Neural progenitor cell (in vitro differentiated cells): ENCODE measurements around the gene ADAM22. TPM values are rescaled to one million over a fixed set of nuclear protein-coding genes. Genes with fewer than 3 reads are reported as not detected.

Experiments used
- DNase-seq: peaks from one replicate; pipeline ENCODE4 v3.0.0-alpha.2; 2016; ENCODE audit warnings: low spot score
- H2AFZ ChIP-seq: fragments of 200-600 bp; sonication (generic); replicated peaks from 2 replicates; pipeline ENCODE4 v1.6.1; 2016; ENCODE audit warnings: antibody characterized with exemption
- H3F3A ChIP-seq: fragments of 200-600 bp; sonication (generic); 2 replicates; pipeline ENCODE4 v1.6.1; 2016; ENCODE audit warnings: antibody characterized with exemption, low read depth
- H3K27ac ChIP-seq: fragments of 200-600 bp; sonication (generic); 2 replicates; pipeline ENCODE4 v1.5.1; 2016; ENCODE audit warnings: mild to moderate bottlenecking
- H3K27me3 ChIP-seq: fragments of 200-600 bp; sonication (generic); 2 replicates; pipeline ENCODE4 v1.6.1; 2016; ENCODE audit warnings: mild to moderate bottlenecking, moderate library complexity
- H3K36me3 ChIP-seq: fragments of 200-600 bp; sonication (generic); 2 replicates; pipeline ENCODE4 v1.5.1; 2016
- H3K4me1 ChIP-seq: fragments of 200-600 bp; sonication (generic); 2 replicates; pipeline ENCODE4 v1.6.1; 2016; ENCODE audit warnings: mixed run types
- H3K4me2 ChIP-seq: fragments of 200-600 bp; sonication (generic); 2 replicates; pipeline ENCODE4 v1.6.1; 2016
- H3K4me3 ChIP-seq: fragments of 200-600 bp; sonication (generic); 2 replicates; pipeline ENCODE4 v1.5.1; 2016
- H3K79me2 ChIP-seq: fragments of 200-600 bp; sonication (generic); 2 replicates; pipeline ENCODE4 v1.6.1; 2016; ENCODE audit warnings: low read depth
- H3K9ac ChIP-seq: fragments of 200-600 bp; sonication (generic); 2 replicates; pipeline ENCODE4 v1.6.1; 2016
- H3K9me3 ChIP-seq: fragments of 200-600 bp; sonication (generic); 2 replicates; pipeline ENCODE4 v1.5.1; 2016; ENCODE audit warnings: low read depth
- H4K20me1 ChIP-seq: fragments of 200-600 bp; sonication (generic); 2 replicates; pipeline ENCODE4 v1.6.1; 2016; ENCODE audit warnings: low read depth
- H3K27ac Mint-ChIP-seq: 3 replicates; pipeline ENCODE4 v1.8.0; 2021; ENCODE audit warnings: mixed read lengths
- H3K27me3 Mint-ChIP-seq: 2 replicates; pipeline ENCODE4 v1.8.0; 2022; ENCODE audit warnings: low read depth, mild to moderate bottlenecking, inconsistent platforms, moderate library complexity, mixed read lengths; ENCODE audit not compliant: insufficient read depth
- H3K36me3 Mint-ChIP-seq: 3 replicates; pipeline ENCODE4 v1.8.0; 2021; ENCODE audit warnings: mixed read lengths
- H3K4me1 Mint-ChIP-seq: 3 replicates; pipeline ENCODE4 v1.8.0; 2021; ENCODE audit warnings: mixed read lengths
- H3K4me3 Mint-ChIP-seq: 3 replicates; pipeline ENCODE4 v1.8.0; 2021; ENCODE audit warnings: mild to moderate bottlenecking, moderate library complexity, mixed read lengths
- H3K9me3 Mint-ChIP-seq: 3 replicates; pipeline ENCODE4 v1.8.0; 2020; ENCODE audit warnings: mixed read lengths
- CTCF ChIP-seq: fragments of 200-600 bp; sonication (generic); IDR thresholded peaks from 2 replicates; pipeline ENCODE4 v1.5.1; 2017; ENCODE audit warnings: antibody characterized with exemption, mild to moderate bottlenecking
- EZH2 ChIP-seq: fragments of 200-600 bp; sonication (generic); IDR thresholded peaks from 2 replicates; pipeline ENCODE4 v1.6.1; 2017; ENCODE audit warnings: antibody characterized with exemption, mild to moderate bottlenecking, moderate library complexity
- EZH2phosphoT487 ChIP-seq: fragments of 200-600 bp; sonication (generic); IDR thresholded peaks from 2 replicates; pipeline ENCODE4 v1.6.1; 2017; ENCODE audit warnings: antibody characterized with exemption
- total RNA-seq: library from RNA; depleted of rRNA; stranded (reverse); fragments of >200 nt; gene quantifications from 2 replicates; pipeline ENCODE4 v1.2.3, GENCODE V29; 2015; ENCODE audit warnings: low replicate concordance

ADAM22 gene
- total RNA-seq, 1 donor from 2014 or later, result 13.7 TPM

- H3K4me1 ChIP-seq, result no peaks in the 10 kb centered on the region
- no peak overlapping the region for H3K4me2 ChIP-seq
- no peaks in the 10 kb centered on the region for H3F3A ChIP-seq
- H3K4me3 ChIP-seq, result no peak overlapping the region
- H3K9me3 ChIP-seq, result no peaks in the 10 kb centered on the region
- H3K27ac ChIP-seq, result no peak overlapping the region
- TF ChIP-seq EZH2phosphoT487 (no peak), CTCF (no peak), EZH2 (no peak)
- no peak overlapping the region for H3K9ac ChIP-seq
- Mint-ChIP-seq H3K36me3 (no peaks in the 10 kb centered on the region), H3K4me3 (no peak overlapping the region), H3K9me3 (peaks cover 2% of the 10 kb centered on the region), H3K4me1 (no peaks in the 10 kb centered on the region), H3K27ac (no peak overlapping the region), H3K27me3 (peaks cover 2% of the 10 kb centered on the region)
- H3K79me2 ChIP-seq, result no peaks in the 10 kb centered on the region
- DNase-seq, result no peak
- H4K20me1 ChIP-seq, result no peaks in the 10 kb centered on the region
- no peak overlapping the region for H2AFZ ChIP-seq
- no peaks in the 10 kb centered on the region for H3K36me3 ChIP-seq
- no peaks in the 10 kb centered on the region for H3K27me3 ChIP-seq
These were observed 299.8 kb downstream of the ADAM22 start for GRCh38 chr7:88233828-88234227.

GRCh38 chr7:88239852-88240251 is 305.8 kb downstream of the ADAM22 start:
- Mint-ChIP-seq H3K4me3 (no peak overlapping the region), H3K9me3 (no peaks in the 10 kb centered on the region), H3K4me1 (peaks cover 4% of the 10 kb centered on the region), H3K27ac (no peak overlapping the region), H3K27me3 (no peaks in the 10 kb centered on the region), H3K36me3 (no peaks in the 10 kb centered on the region)
- Histone ChIP-seq H3K4me2 (no peak overlapping the region), H3K4me1 (no peaks in the 10 kb centered on the region), H4K20me1 (no peaks in the 10 kb centered on the region), H3K79me2 (no peaks in the 10 kb centered on the region), H3K9ac (no peak overlapping the region), H3K36me3 (no peaks in the 10 kb centered on the region), H3K4me3 (no peak overlapping the region), H2AFZ (no peak overlapping the region), H3K27ac (no peak overlapping the region), H3K9me3 (no peaks in the 10 kb centered on the region), H3K27me3 (no peaks in the 10 kb centered on the region), H3F3A (no peaks in the 10 kb centered on the region)
- DNase-seq, result no peak
- TF ChIP-seq EZH2phosphoT487 (no peak), EZH2 (no peak), CTCF (no peak)

- Histone ChIP-seq H3K4me1 (no peaks in the 10 kb centered on the region), H3K27me3 (no peaks in the 10 kb centered on the region), H3K27ac (no peak overlapping the region), H3K36me3 (no peaks in the 10 kb centered on the region), H3K4me3 (no peak overlapping the region), H3K79me2 (no peaks in the 10 kb centered on the region), H3K9ac (no peak overlapping the region), H4K20me1 (no peaks in the 10 kb centered on the region), H3K4me2 (peak overlapping the region; percentile 37), H3F3A (no peaks in the 10 kb centered on the region), H2AFZ (peak overlapping the region; percentile 88), H3K9me3 (no peaks in the 10 kb centered on the region)
- Mint-ChIP-seq H3K4me1 (peaks cover 4% of the 10 kb centered on the region), H3K9me3 (no peaks in the 10 kb centered on the region), H3K27me3 (no peaks in the 10 kb centered on the region), H3K4me3 (no peak overlapping the region), H3K27ac (no peak overlapping the region), H3K36me3 (no peaks in the 10 kb centered on the region)
- TF ChIP-seq CTCF, result peak; percentile 90
- TF ChIP-seq EZH2phosphoT487, result no peak
- DNase-seq, result peak; percentile 50
These were observed 309.4 kb downstream of the ADAM22 start for GRCh38 chr7:88243345-88243909.
